Epithelial cell of proximal tubule (primary cell): ENCODE results near the gene SRCAP. TPM values are rescaled to one million over a fixed set of nuclear protein-coding genes. Genes with fewer than 3 reads are reported as not detected.

Experiments
- DNase-seq: peaks from one replicate; pipeline ENCODE4 v3.0.0-alpha.2; 2011; ENCODE audit warnings: low read depth
- H3K4me3 ChIP-seq: 2 replicates; pipeline ENCODE4 v1.5.1; 2011; ENCODE audit warnings: low read depth, mild to moderate bottlenecking, low read length
- total RNA-seq: library from RNA; depleted of rRNA; stranded (reverse); fragments of >200 nt; gene quantifications from 2 replicates; pipeline ENCODE4 v1.2.3, GENCODE V29; 2015
- TF ChIP-seq, protein P1 (sequence below): conservative IDR thresholded peaks from 2 replicates; pipeline ENCODE4 v1.5.1; 2012; ENCODE audit warnings: low read depth, mild to moderate bottlenecking, low read length

The SRCAP gene
- 10.8 and 11.8 TPM in 2 replicates for total RNA-seq

DNA sequence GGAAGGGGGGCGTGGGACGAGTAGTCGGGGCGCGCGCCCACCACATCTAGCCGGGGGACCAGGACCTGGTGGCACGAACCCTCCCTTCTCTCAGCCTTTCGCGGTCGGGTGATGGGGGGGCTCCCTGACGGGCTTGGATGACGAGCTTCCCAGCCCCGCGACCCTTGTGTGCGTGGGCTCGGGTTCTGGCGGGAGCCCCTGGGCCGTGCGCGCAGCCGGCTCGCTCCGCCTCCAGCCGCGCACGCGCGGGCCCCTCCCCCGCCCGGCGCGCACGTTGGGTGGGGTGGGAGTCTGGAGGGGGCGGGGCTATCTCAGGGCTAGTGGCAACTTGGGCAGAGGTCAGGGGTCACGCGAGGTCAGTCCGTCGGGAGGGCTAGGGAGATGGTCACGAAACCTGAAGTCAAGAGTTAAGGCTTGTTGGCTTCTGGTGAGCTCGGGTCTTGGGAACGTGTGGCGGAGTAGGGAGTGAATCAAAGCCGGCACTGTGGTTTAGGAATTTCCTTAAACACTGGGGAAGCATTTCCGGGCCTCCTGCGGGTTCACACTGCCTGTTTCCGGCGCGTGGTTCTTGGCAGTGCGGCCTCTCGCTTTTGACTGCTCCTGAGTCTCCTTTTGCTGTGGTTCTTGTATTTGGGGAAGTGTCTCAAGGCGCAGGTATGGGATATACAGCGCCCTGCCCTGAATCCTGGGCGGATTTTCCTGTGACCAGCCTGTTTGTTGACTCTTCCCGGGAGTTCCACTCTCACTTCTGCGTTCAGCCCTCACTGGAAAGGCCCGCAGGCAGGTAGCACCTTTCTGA, at the start of gene SRCAP:
TSS of gene SRCAP (plus strand) at position 356 of the 799 bp plus-strand sequence. CDS start 1,654 bp downstream, outside the sequence.
- peak; percentile 12 for DNase-seq
- TF ChIP-seq, protein P1, sequence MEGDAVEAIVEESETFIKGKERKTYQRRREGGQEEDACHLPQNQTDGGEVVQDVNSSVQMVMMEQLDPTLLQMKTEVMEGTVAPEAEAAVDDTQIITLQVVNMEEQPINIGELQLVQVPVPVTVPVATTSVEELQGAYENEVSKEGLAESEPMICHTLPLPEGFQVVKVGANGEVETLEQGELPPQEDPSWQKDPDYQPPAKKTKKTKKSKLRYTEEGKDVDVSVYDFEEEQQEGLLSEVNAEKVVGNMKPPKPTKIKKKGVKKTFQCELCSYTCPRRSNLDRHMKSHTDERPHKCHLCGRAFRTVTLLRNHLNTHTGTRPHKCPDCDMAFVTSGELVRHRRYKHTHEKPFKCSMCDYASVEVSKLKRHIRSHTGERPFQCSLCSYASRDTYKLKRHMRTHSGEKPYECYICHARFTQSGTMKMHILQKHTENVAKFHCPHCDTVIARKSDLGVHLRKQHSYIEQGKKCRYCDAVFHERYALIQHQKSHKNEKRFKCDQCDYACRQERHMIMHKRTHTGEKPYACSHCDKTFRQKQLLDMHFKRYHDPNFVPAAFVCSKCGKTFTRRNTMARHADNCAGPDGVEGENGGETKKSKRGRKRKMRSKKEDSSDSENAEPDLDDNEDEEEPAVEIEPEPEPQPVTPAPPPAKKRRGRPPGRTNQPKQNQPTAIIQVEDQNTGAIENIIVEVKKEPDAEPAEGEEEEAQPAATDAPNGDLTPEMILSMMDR = no peak
- peak within 1 kb of the TSS; percentile 97 for H3K4me3 ChIP-seq

DNA sequence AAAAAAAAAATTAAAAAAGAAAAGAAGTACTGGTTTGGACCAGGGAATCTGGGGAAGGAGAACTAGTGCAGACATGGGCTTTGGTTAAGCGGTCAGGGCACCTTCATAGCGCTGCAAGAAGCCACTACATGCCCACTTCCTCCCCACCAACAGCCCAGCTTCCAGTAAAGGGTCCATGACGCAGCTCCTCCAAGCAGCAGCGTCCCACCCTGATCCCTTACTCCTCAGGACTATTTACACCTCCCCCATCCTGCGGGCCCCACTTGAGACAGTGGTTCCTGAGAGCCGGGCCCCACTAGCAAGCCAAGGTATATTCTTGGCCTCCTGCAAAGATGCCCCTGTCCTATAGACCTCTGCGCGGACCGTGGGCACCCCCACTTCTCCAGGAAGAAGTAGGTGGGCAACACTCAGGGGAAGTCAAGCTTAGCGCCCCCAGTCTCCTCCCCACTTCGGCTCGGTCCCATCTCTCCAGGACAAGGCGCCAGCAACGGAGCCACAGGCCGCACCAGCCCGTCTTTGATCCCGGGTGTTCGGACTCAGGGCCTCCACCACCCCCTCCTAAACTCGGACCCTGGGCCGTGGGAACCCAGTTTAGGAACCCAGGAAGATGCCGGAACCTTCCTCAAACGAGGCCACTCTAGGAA, 49.1 kb upstream of the SRCAP start:
- TF ChIP-seq, protein P1 = no peak
- peak overlapping the region; percentile 52 for H3K4me3 ChIP-seq
- no peak for DNase-seq

DNA sequence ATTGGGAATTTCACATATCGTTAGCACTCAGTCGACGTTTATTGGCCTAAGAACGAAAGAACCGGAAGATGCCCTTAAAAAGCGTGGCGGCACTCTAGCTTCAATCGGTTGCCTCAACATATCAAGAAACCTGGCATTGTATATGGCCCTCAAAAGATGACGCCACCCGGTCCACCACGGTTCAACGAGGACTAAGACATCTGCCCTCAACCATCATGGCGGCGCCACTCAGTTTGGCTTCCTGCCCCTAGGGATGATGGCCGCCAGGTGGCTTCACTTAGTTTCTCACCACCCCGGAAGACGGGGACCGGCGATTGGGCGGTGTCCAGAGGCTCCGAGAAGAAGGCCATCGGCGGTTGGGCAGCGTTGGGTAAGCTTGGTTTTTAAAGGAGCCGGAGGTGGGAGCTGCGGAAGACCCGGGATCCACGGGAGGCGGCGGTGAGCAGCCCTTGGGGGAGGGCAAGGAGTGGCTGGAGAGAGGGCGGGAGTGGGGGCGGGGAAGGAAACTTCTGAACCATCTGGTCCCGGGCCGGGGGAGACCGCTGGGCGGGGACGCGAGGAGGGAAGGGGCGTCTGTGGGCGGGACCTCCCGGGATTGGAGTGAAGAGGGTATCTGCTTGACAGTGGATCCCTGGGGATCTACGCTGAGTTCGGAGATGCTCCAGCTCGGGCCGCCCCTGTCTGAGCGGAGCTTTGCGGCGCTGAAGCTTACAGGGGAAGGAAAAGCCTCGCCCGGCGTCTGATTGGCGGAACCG, 48.4 kb upstream of the SRCAP start, which contains the start of gene PRR14:
TSS of gene PRR14 (plus strand) at position 592 of the 755 bp plus-strand sequence. CDS start 686 bp downstream, outside the sequence.
- peak; percentile 89 for DNase-seq
- TF ChIP-seq, protein P1 = peak; percentile 6
- H3K4me3 ChIP-seq = peak within 1 kb of the TSS; percentile 100

GRCh38 chr16:30651124-30652004, 47.6 kb upstream of the SRCAP start:
- no peak for DNase-seq
- TF ChIP-seq, protein P1 = peak; percentile 50
- H3K4me3 ChIP-seq = peak overlapping the region; percentile 100

DNA sequence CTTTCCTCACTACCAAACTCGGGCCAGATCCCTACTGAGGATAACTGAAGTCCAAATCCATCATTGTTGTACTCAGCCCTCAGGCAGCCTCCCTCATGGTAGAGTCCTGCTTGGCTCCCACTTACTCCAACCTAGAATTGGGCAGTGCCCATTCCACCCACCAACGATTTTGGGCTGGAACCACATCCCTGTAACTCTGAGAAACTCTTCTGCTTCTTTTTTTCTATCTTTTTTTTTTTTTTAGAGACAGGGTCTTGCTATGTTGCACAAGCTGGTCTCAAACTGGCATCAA, 47.0 kb upstream of the SRCAP start:
- H3K4me3 ChIP-seq = peak overlapping the region; percentile 100
- no peak for DNase-seq
- TF ChIP-seq, protein P1 = no peak

DNA sequence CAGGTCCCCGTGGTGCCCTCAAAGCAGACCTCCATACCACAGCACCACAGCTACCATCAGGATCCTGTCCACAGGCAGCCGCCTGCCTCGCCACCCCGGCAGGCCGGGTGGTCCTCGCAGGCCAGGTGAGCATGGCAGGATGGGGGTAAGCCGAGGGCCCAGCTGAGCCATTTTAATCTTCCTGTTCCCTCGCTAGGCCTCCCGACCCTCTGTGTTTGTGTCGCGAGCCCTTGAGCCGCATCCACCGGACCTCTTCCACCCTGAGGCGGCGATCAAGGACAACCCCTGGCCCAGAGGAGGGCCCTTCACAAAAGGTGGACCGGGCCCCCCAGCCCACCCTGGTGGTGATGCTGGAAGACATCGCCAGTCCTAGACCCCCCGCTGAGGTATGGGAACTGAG, 46.3 kb upstream of the SRCAP start:
- DNase-seq = no peak
- TF ChIP-seq, protein P1 = no peak
- no peak overlapping the region for H3K4me3 ChIP-seq
